Omental fat pad (tissue), 4 donors: ENCODE data around the gene ADPRH. TPM values are rescaled to one million over a fixed set of nuclear protein-coding genes. Genes with fewer than 3 reads are reported as not detected.
"Not testable (repeated sequence)": the region's sequence is repeated elsewhere in the genome, so short reads cannot be mapped to it uniquely, and the experiment has no call there.

Experiments used
- ATAC-seq: fragments of 150-250 bp; one replicate; pipeline ENCODE4 v1.9.1; 2016; ENCODE audit warnings: mild to moderate bottlenecking, moderate library complexity; ENCODE audit not compliant: low FRiP score
- DNase-seq: peaks from one replicate; pipeline ENCODE4 v3.0.0-alpha.2; 2019; ENCODE audit warnings: low spot score
- CTCF ChIP-seq, 3 donors: fragments of 450-650 bp; IDR thresholded peaks; one replicate each; pipeline ENCODE4 v1.5.1; 2016 to 2017; ENCODE audit warnings: antibody characterized with exemption in 3 of 3, mild to moderate bottlenecking in 3 of 3, moderate library complexity in 2 of 3
- total RNA-seq, 4 donors: library from RNA; depleted of rRNA; stranded (reverse); fragments of >200 nt; gene quantifications; one replicate each; pipeline ENCODE4 v1.1.0, GENCODE V29; 2016

Gene ADPRH
- total RNA-seq, 4 donors from 2014 or later, result 7.4 to 19.9 (median 11.8) TPM

- ATAC-seq (no peak), DNase-seq (no peak)
- TF ChIP-seq CTCF (IDR thresholded peaks at IDR 0.05), result no peak
Observed at GRCh38 chr3:119541547-119541946, 37.7 kb upstream of the ADPRH start.

DNA sequence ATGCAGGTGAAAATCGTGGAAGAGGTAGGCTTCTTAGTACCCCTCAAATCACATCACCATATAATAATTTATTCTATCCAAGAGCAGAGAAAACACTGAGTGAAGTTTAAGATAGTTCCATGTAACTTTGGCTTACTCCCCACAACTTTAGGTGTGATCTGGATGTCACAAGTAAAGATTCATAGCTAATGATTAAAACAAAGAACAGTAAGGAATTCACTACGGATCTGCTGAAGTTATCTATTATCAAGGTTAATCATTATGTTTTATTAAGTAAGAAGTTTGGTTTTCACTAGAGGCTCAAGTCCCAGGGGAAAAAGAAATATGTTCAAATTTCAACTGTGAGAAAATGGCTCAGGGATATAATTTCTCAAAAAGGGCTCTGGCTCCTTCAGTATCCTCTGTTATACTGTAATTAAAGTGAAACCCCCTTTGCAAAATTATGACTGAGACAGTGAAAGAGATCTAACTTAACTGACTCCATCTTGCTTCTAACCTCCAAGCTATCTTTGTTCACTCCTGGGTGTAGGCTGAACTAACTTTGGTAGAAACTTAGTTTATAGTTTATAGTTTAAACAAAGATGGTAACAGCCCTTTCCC lies 37.0 kb upstream of the ADPRH start:
- TF ChIP-seq CTCF (IDR thresholded peaks at IDR 0.05), result no peak
- ATAC-seq (no peak), DNase-seq (no peak)

DNA sequence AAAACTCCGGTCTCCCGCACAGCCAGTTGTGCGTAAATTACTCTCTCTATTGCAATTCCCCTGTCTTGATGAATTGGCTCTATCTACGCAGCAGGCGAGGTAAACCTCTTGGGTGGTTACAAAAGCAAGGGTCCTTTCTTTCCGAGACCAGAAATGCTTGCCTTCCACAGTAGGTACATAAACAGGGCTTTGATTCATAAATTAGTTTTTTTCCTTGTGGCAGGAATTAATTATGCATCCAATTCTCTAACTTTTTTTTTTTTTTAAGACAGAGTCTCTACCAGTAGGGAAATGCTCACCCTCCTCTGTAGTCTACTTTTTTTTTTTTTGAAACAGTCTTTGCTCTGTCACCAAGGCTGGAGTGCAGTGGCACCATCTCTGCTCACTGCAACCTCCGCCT lies 36.1 kb upstream of the ADPRH start:
- ATAC-seq (no peak), DNase-seq (no peak)
- TF ChIP-seq CTCF (IDR thresholded peaks at IDR 0.05), result no peak

- ATAC-seq (no peak), DNase-seq (no peak)
- TF ChIP-seq CTCF (IDR thresholded peaks at IDR 0.05), result no peak
Observed at GRCh38 chr3:119547227-119547626, 32.1 kb upstream of the ADPRH start.

DNA sequence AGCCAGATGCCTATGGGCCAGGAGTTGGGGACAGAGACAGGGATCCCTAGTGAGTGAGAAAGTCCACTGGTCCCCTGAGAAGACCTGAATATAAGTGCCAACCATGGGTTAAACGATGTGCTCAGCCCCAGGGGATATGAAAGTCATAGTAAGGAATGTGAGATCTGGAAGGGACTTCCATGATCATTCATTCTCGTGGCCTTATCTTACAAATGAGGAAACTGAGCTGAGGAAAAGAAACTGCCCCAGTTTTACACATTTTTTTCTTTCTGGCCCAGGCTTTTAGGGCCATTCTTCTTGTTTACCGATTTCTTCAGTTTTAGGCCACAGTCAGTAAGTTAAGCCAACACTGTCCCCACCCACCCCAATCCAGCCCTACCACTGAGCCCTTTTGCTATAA lies 31.0 kb upstream of the ADPRH start:
- no peak for ATAC-seq
- no peak for DNase-seq
- TF ChIP-seq CTCF (IDR thresholded peaks at IDR 0.05), result no peak

- TF ChIP-seq CTCF (IDR thresholded peaks at IDR 0.05), result no peak
- DNase-seq (no peak), ATAC-seq (no peak)
Observed at GRCh38 chr3:119550192-119550910, 28.9 kb upstream of the ADPRH start.

DNA sequence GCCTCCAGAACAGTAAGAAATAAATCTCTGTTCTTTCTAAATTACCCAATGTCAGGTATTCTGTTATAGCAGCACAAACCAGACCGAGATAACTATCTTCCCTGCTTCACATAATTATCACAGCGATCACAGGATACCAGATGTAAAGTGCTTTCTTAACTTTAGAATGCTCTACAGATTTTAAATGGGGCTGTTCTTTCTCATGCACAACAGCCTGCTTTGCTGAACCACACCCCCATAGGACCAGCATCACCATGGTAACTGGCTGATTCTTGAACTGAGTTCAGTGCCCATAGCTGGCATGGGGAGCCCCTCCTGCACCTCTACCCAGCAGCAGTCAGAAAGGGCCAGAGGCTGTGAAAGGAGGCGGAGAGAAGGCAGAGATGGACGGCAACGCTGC lies 27.7 kb upstream of the ADPRH start:
- ATAC-seq, result no peak
- no peak for DNase-seq
- TF ChIP-seq CTCF (IDR thresholded peaks at IDR 0.05), result no peak

GRCh38 chr3:119552928-119553327 lies 26.4 kb upstream of the ADPRH start:
- not testable (repeated sequence) for ATAC-seq, DNase-seq
